ES-I3 (cell line): ENCODE data around the gene ECM2.

Experiments
- H3K36me3 ChIP-seq: 2 replicates; pipeline ENCODE4 v1.6.1; 2013; ENCODE audit warnings: mild to moderate bottlenecking, low read length, control low read depth, moderate library complexity; ENCODE audit not compliant: insufficient read depth
- H3K4me1 ChIP-seq: 2 replicates; pipeline ENCODE4 v1.6.1; 2013; ENCODE audit warnings: mild to moderate bottlenecking, control low read depth, low read length; ENCODE audit not compliant: insufficient read depth
- H3K9ac ChIP-seq: 2 replicates; pipeline ENCODE4 v1.6.1; 2013; ENCODE audit warnings: low read depth, mild to moderate bottlenecking, low read length, moderate library complexity
- H3K9me3 ChIP-seq: 2 replicates; pipeline ENCODE4 v1.6.1; 2013; ENCODE audit warnings: mild to moderate bottlenecking, low read length, moderate library complexity; ENCODE audit not compliant: control insufficient read depth, insufficient read depth

The ECM2 gene

DNA sequence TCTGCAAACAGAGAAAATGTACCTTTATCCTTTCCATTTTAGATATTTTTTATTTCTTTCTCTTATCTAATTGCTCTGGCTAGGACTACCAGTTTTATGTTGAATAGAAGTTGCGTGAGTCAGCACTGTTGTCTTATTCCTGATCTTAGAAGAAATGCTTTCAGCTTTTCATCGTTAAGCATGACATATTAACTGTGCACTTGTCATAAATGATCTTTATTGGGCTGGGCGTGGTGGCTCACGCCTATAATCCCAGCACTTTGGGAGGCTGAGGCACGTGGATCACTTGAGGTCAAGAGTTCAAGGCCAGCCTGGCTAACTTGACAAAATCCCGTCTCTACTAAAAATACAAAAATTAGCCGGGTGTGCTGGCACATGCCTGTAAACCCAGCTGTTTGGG, 8.2 kb upstream of the ECM2 start:
- no peak overlapping the region for H3K9ac ChIP-seq
- no peaks in the 10 kb centered on the region for H3K9me3 ChIP-seq
- no peaks in the 10 kb centered on the region for H3K4me1 ChIP-seq
- H3K36me3 ChIP-seq: no peaks in the 10 kb centered on the region

DNA sequence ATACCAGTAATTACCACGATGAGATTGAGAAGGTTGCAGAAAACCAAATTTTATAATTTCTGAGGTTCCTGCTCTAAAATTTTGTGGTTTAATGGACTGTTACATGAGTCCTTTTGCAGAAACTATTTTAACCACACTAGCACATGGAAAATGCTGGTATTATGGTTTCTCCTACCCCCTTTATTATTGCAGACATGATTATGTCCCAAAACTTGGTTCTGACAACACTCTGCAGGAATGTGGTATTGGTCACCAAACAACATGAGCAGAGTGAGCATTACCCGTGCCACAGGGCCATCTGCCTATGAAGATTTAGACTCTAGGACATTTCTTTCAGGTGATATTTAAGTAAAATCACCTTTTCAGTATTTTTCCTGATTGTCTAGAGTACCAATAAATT, 2.8 kb upstream of the ECM2 start:
- Histone ChIP-seq H3K9me3 (no peaks in the 10 kb centered on the region), H3K36me3 (no peaks in the 10 kb centered on the region)

DNA sequence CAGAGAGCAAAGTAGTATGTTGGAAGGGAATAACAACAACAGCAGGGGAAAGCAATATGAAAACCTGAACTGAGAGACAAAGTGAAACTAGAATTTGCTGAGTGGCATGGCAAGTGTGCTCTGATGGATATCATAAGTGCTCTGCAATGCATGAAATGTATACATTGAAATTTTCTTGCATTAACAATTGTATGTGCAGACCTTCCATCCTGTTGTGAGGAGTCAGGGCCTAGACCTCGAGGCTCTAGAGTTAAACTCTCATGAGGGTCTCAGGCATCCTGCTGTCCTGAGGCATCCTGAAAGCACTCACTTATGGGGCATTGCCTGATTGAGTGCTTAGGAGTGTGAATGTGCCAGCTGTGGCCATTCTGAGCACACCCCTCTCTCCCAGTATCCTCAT, 1.1 kb downstream of the ECM2 start:
- H3K9me3 ChIP-seq: no peaks in the 10 kb centered on the region
- no peaks in the 10 kb centered on the region for H3K36me3 ChIP-seq
- H3K4me1 ChIP-seq: no peaks in the 10 kb centered on the region
- H3K9ac ChIP-seq: no peak overlapping the region

More for the DNA sequence above, 2.8 kb upstream of the ECM2 start:
- Histone ChIP-seq H3K4me1 (no peaks in the 10 kb centered on the region), H3K9ac (no peak overlapping the region)

DNA sequence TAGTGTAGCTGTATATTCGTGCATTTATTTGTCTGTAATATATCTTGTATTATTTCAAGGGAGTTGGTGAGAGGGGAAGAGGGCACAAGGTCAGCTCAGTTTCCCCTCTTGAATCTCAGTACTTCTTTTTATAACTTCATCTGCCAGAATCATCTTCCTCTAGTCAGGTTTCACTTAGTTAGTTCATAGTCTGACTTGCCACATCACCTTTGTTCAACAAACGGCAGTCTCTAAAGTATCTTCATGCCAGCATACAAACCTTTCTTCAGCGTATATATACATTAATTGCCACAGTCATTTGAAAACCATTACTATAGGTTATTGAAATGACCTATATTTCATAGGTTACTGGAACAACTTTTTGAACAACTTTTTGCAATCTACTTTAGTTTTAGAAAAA, 1.6 kb downstream of the ECM2 start:
- Histone ChIP-seq H3K4me1 (no peaks in the 10 kb centered on the region), H3K36me3 (no peaks in the 10 kb centered on the region), H3K9ac (no peak overlapping the region), H3K9me3 (no peaks in the 10 kb centered on the region)

DNA sequence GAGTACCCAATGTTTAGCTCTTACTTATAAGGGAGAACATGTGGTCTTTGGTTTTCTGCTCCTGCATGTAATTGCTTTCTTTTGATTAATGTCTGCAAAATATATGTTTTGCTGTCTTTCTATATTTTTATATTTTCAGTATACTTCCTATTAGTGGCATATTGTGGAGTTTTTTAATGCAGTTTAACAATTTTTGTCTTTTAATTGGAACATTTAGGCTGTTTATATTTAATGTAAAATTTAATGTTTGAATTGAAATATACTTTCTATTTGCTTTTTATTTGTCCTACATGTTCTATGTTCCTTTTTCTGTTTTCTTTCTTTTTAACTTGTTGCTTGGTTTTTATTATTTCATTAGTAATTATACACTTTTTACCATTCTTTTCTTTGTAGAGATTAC, 4.9 kb downstream of the ECM2 start:
- Histone ChIP-seq H3K36me3 (no peaks in the 10 kb centered on the region), H3K9ac (no peak overlapping the region), H3K4me1 (no peaks in the 10 kb centered on the region), H3K9me3 (no peaks in the 10 kb centered on the region)

DNA sequence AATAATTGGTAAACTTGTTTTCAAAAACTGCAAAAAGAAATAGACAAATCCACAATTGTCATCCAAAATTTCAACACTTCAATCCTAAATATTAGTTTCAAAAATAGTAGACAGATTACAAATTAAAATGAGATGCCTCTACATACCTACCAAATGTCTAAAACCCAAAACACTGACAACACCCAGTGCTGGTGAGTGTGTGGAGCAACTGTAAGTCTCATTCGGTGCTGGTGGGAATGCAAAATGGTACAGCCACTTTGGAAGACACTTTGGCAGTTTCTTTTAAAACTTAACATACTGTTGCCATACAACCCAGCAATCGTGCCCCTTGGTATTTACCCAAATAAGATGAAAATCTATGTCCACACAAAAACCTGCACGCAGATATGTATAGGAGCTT, 6.7 kb downstream of the ECM2 start:
- no peaks in the 10 kb centered on the region for H3K4me1 ChIP-seq
- no peaks in the 10 kb centered on the region for H3K36me3 ChIP-seq
- no peaks in the 10 kb centered on the region for H3K9me3 ChIP-seq
- no peak overlapping the region for H3K9ac ChIP-seq

DNA sequence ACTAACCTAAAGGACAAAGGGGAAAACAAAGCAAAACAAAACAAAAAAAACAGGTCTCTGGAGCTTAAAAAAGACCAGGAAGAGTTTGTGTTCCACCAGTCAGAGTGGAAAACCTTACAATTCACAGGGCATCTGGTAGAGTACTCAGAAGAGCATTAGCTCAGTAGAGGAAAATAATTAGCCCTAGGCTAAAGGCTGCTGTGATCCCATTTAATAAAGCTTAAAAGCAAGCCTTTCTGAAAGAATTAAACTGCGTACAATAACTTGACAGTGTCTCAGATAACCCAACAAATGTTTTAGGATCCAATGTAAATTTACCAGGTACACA, 7.3 kb downstream of the ECM2 start:
- Histone ChIP-seq H3K9ac (no peak overlapping the region), H3K4me1 (no peaks in the 10 kb centered on the region), H3K9me3 (no peaks in the 10 kb centered on the region), H3K36me3 (no peaks in the 10 kb centered on the region)

DNA sequence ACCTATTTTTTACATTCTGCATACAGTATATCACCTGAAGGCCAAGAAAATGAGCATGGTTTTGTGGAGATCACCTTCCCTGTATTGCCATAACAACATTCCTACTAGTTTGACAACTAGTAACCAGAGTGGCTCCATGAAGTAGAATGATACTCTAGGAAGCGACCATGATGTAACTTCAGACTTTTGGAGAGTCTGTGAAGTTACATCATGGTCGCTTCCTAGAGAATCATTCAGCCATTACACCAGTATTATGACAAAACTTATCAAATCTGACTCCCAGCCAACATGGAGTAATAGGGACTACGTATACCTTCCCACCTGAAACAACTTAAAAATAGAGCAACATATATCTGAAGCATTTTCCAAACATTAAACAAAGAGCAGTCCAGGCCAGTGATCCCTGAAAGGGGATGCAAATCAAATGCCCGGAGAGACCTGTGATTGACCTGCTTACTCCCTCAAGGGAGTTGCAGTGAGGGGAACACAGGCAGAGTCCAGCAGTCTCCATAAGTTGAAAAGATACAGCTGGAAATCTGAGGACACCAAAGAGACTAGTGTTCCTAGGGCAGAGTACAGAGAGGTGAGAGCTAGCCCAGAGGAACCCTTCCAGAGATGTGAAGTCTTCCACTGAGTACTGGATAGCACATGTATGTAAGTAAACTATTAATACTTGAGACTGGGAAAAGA, 7.8 kb downstream of the ECM2 start:
- no peaks in the 10 kb centered on the region for H3K9me3 ChIP-seq
- no peaks in the 10 kb centered on the region for H3K36me3 ChIP-seq
- no peak overlapping the region for H3K9ac ChIP-seq
- H3K4me1 ChIP-seq: no peaks in the 10 kb centered on the region

DNA sequence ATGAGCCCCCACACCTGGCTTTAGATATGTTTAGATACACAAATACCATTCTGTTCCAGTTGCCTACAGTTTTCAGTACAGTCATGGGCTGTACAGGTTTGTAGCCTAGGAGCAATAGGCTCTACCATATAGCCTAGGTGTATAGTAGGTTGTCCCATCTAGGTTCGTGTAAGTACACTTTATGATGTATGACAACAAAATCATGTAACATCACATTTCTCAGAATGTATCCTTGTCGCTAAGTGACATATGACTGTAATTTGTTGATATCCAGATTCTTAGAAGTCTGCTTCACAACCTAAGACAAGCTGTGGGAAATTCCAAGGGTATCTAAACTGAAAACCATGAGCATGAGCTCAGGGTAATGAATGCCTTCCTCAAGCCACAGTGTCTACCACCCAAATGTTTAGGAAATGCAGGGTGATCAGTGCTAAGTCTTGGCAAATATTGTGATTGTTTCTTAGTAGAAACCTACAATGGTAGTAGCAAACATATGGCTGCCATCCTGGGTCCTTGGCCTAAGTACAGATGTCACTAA, 8.4 kb downstream of the ECM2 start:
- H3K9me3 ChIP-seq: no peaks in the 10 kb centered on the region
- no peaks in the 10 kb centered on the region for H3K36me3 ChIP-seq
- H3K9ac ChIP-seq: no peak overlapping the region
- no peaks in the 10 kb centered on the region for H3K4me1 ChIP-seq

DNA sequence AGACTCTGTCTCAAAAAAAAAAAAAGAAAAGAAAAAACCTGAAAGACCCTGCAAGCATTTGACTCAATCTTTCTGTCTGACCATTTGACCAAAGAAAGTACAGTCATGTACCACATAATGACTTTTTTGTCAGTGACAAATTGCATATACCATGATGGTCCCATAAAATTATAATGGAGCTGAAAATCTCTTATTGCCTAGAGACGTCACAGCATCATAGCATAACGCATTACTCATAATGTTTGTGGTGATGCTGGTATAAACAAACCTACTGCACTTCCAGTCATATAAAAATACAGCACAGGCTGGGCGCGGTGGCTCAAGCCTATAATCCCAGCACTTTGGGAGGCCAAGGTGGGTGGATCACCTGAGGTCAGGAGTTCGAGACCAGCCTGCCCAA, 10.5 kb downstream of the ECM2 start:
- no peaks in the 10 kb centered on the region for H3K9me3 ChIP-seq

DNA sequence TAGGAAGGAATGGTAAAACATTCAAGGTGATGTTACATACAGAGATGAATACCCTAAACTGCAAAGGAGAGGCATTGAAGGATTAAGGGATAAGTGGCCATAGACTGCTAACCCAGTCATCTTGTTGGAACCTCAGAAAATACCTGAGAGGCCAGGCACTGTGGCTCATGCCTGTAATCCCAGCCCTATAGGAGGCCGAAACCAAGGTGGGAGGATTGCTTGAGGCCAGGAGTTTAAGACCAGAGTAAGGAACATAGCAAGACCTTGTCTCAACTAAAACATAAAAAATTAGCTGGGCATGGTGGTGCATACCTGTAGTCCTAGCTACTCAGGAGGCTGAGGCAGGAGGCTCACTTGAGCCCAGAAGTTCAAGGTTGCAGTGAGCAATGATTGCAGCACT, 10.9 kb downstream of the ECM2 start:
- H3K36me3 ChIP-seq: no peaks in the 10 kb centered on the region
- H3K4me1 ChIP-seq: no peaks in the 10 kb centered on the region
- no peak overlapping the region for H3K9ac ChIP-seq
- no peaks in the 10 kb centered on the region for H3K9me3 ChIP-seq

More for the DNA sequence above, 10.5 kb downstream of the ECM2 start:
- Histone ChIP-seq H3K36me3 (no peaks in the 10 kb centered on the region), H3K9ac (no peak overlapping the region), H3K4me1 (no peaks in the 10 kb centered on the region)

DNA sequence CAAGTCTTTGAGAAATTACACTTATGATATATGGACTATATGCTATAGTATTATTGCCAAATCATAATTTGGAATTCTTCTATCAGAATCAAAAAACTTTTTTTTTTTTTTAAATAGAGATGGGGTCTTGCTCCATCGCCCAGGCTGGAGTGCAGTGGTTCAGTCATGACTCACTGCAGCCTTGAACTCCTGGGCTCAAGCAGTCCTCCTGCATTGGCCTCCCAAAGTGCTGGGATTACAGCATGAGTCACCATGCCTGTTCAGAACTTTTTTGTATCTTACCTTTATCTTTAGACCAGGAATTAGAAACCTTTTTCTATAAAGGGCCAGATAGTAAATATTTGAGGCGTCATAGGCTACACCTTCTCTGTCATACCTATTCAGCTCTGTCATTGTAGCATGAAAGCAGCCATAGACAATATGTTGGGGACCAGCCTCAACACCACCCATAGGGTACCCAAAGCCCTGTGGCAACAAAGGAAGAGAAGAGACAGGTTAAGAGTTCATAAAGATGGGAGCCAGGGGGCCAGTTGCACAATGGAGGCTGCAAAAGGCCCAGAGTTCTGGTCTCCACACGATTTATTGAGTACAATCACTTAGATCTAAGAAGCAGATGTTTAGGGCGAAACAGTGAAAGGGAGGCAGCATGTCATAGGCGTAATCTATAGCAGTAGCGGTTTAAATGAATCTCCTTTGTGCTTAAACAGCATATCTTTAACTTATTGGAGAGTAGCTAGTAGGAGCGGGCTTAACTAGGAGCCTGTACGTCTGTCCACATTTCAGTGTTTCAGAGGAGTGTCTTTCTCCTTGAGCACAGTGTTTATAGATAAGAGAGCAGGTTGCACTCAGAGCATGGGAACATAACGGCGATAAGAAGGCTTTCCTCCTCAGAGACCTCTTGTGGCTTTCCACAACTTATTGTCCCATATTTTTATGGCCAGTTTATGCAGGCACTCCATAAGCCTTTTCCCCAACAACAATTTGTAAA, 12.5 kb downstream of the ECM2 start:
- Histone ChIP-seq H3K9ac (no peak overlapping the region), H3K4me1 (no peaks in the 10 kb centered on the region), H3K36me3 (no peaks in the 10 kb centered on the region), H3K9me3 (no peaks in the 10 kb centered on the region)

DNA sequence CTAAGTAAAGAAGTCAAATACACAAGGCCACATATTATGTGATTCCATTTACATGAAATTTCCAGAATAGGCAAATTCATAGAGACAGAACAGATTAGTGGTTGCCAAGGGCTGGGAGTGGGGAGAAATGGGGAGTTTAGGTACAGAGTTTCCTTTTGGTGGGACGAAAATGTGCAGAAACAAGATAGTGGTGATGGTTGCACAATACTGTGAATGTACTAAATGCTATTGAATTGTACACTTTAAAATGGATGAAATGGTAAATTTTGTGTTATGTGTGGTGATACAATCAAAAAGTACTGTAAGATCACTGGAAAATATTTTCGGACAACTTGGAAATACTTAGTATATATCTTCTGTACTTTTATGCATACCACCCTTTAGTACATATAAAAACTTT, 15.0 kb downstream of the ECM2 start:
- Histone ChIP-seq H3K4me1 (peaks cover 14% of the 10 kb centered on the region; the same call in 1 of the 2 replicates), H3K9ac (no peak overlapping the region), H3K36me3 (no peaks in the 10 kb centered on the region), H3K9me3 (no peaks in the 10 kb centered on the region)

DNA sequence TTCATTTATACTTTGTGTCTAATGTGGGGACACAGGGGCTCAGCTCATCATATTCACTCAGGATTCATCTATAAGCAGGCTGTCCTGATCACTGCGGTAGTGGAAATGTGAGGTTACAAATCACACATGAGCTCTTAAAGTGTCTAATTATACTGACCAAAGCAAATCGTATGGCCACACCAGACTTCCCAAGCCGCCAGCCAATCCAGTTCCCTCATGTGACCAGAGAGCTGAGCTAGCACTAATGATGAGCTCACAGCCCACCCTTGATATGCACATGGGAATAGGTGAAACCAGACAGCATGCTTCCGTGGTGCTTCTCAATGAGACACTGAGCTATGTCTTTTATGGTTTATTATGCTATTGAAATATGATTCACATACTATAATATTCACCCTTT, 17.6 kb downstream of the ECM2 start:
- H3K36me3 ChIP-seq: no peaks in the 10 kb centered on the region
- peaks cover 14% of the 10 kb centered on the region; the same call in 1 of the 2 replicates for H3K4me1 ChIP-seq
- no peaks in the 10 kb centered on the region for H3K9me3 ChIP-seq
- H3K9ac ChIP-seq: no peak overlapping the region

DNA sequence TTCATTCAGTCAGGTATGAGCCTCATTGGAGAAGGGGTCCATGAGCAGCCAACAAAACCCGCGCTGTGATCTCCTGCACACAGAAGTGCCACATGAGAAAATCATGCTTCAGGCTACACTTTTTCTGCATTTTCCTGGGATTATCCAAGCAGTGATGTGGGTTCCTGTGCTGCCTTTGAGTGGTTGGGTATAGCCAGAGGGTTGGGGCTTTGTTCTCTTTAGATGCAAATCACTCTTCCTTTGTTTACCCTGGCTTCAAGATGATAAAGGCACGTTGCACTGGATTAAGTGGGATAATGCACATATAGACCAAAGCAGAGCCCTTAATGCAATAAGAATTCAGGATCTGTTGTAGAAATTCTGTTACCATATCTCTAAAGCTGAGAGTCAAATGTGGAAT, 18.7 kb downstream of the ECM2 start:
- H3K9ac ChIP-seq: no peak overlapping the region
- H3K9me3 ChIP-seq: no peaks in the 10 kb centered on the region
- peaks cover 14% of the 10 kb centered on the region; the same call in 1 of the 2 replicates for H3K4me1 ChIP-seq
- H3K36me3 ChIP-seq: no peaks in the 10 kb centered on the region
